Endothelial cell of umbilical vein (primary cell): ENCODE results near the gene FIZ1.

Experiments used
- EZH2 ChIP-seq: IDR thresholded peaks from 2 replicates; pipeline ENCODE4 v1.6.1; 2012; ENCODE audit warnings: borderline replicate concordance, low read depth, mild to moderate bottlenecking, moderate library complexity, low read length, inconsistent platforms; ENCODE audit not compliant: severe bottlenecking
- FOS ChIP-seq: IDR thresholded peaks from 2 replicates; pipeline ENCODE4 v1.6.1; 2011; ENCODE audit warnings: mild to moderate bottlenecking, low read length, moderate library complexity, borderline replicate concordance; ENCODE audit not compliant: insufficient read depth
- MAX ChIP-seq: IDR thresholded peaks from 2 replicates; pipeline ENCODE4 v1.6.1; 2011; ENCODE audit not compliant: insufficient read depth, insufficient read length
- POLR2A ChIP-seq: IDR thresholded peaks from 2 replicates; pipeline ENCODE4 v1.6.1; 2012; ENCODE audit warnings: low read depth, mild to moderate bottlenecking, control low read depth, low read length
- POLR2AphosphoS5 ChIP-seq: IDR thresholded peaks from 2 replicates; pipeline ENCODE4 v1.6.1; 2012; ENCODE audit warnings: low read depth, mild to moderate bottlenecking, control low read depth, low read length, moderate library complexity; ENCODE audit not compliant: insufficient read depth
- TF ChIP-seq, protein P1 (sequence below), 2 donors: IDR thresholded peaks; 1 replicate in 1 of 2; 2 replicates in 1 of 2; pipeline ENCODE4 v1.5.1; 2011; ENCODE audit warnings: low read length in 2 of 2, mild to moderate bottlenecking in 2 of 2, moderate library complexity in 2 of 2, control low read depth in 1 of 2, inconsistent platforms in 1 of 2, low read depth in 1 of 2; ENCODE audit not compliant: insufficient read depth in 1 of 2; ENCODE audit errors: extremely low read depth in 1 of 2

GRCh38 chr19:55621673-55622231 lies 22.4 kb upstream of the FIZ1 start:
- TF ChIP-seq FOS = no peak
- TF ChIP-seq, protein P1, sequence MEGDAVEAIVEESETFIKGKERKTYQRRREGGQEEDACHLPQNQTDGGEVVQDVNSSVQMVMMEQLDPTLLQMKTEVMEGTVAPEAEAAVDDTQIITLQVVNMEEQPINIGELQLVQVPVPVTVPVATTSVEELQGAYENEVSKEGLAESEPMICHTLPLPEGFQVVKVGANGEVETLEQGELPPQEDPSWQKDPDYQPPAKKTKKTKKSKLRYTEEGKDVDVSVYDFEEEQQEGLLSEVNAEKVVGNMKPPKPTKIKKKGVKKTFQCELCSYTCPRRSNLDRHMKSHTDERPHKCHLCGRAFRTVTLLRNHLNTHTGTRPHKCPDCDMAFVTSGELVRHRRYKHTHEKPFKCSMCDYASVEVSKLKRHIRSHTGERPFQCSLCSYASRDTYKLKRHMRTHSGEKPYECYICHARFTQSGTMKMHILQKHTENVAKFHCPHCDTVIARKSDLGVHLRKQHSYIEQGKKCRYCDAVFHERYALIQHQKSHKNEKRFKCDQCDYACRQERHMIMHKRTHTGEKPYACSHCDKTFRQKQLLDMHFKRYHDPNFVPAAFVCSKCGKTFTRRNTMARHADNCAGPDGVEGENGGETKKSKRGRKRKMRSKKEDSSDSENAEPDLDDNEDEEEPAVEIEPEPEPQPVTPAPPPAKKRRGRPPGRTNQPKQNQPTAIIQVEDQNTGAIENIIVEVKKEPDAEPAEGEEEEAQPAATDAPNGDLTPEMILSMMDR (IDR thresholded peaks at IDR 0.05; ENCODE audit: extremely low read depth in 1 of 2, insufficient read depth in 1 of 2, low read depth in 1 of 2, low read length in 2 of 2) = no peak
- TF ChIP-seq EZH2 = no peak
- no peak for TF ChIP-seq POLR2A
- no peak for TF ChIP-seq POLR2AphosphoS5
- TF ChIP-seq MAX = no peak
